ENCODE measurements around the gene DNAL1. TPM values are rescaled to one million over a fixed set of nuclear protein-coding genes. Genes with fewer than 3 reads are reported as not detected.
"Not testable (repeated sequence)": the region's sequence is repeated elsewhere in the genome, so short reads cannot be mapped to it uniquely, and the experiment has no call there.

The DNAL1 gene
- total RNA-seq, 5 donors from 2014 or later (not counting 1 experiment from before 2014, with no cell fraction given) = 5.5 to 7.2 (median 6.2) TPM

DNA sequence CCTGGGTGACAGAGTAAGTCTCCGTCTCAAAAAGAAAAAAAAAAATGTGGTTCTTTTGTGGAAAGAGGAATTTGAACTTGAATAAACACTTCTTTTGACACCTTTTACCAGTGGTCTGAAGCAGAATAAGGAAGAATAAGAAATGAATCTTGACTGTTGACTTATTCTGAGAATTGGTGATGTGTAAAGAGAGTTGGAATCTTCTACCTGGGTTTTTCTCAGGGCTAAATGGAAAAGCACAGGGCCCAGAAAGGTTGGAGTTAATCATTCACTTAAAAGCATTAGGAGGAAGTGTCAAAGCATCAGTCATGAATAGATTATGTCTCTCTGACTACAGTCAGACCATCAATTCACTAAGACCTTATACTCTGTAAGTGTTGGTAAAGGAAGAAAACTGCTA lies 55.5 kb downstream of the DNAL1 start:
- Histone ChIP-seq H3K36me3 (ENCODE audit: control insufficient read depth in 2 of 2, extremely low read depth in 1 of 2, insufficient read depth in 1 of 2, low read length in 1 of 2) (no peaks in the 10 kb centered on the region), H3K4me1 (ENCODE audit: control insufficient read depth in 1 of 2, extremely low read depth in 1 of 2, insufficient read depth in 2 of 2, low read length in 2 of 2) (no peaks in the 10 kb centered on the region), H3K27ac (ENCODE audit: low read length) (no peak overlapping the region), H3K27me3 (replicated peaks in 1 of 2; ENCODE audit: control insufficient read depth in 2 of 2, extremely low read depth in 1 of 2, insufficient read depth in 2 of 2, low read length in 1 of 2) (no peaks in the 10 kb centered on the region), H3K4me3 (ENCODE audit: control insufficient read depth in 1 of 2, extremely low read depth in 1 of 2, low read length in 1 of 2) (no peak overlapping the region), H3K9me3 (no peaks in the 10 kb centered on the region)
- H3K4me3 Mint-ChIP-seq = no peak overlapping the region
- H3K27me3 Mint-ChIP-seq = no peaks in the 10 kb centered on the region
- WGBS (ENCODE audit: insufficient coverage) = no CpG with 5 or more reads among the region's 1 CpG
- H3K9me3 Mint-ChIP-seq = no peaks in the 10 kb centered on the region
- no peak for DNase-seq
- CTCF ChIA-PET = no interaction called here
- peaks cover 17% of the 10 kb centered on the region for H3K36me3 Mint-ChIP-seq
- no peak overlapping the region for H3K27ac Mint-ChIP-seq
- H3K4me1 Mint-ChIP-seq = peaks cover 0 to 13% (median 7%) of the 10 kb centered on the region in 3 donors
- no peak for ATAC-seq (replicated peaks in 1 of 4)
- POLR2A ChIA-PET = no interaction called here

DNA sequence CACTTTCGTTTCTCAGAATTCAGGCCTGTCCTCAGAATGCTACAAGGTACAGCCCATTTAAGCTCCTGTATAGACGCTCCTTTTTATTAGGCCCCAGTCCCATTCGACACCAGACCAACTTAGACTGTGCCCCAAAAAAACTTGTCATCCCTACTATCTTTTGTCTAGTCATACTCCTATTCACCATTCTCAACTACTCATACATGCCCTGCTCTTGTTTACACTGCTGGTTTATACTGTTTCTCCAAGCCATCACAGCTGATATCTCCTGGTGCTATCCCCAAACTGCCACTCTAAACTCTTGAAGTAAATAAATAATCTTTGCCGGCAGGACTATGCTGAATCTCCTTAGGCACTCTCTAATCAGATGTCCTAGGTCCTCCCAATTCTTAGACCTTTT lies 63.3 kb downstream of the DNAL1 start:
- H3K27me3 Mint-ChIP-seq; H3K9me3 ChIP-seq; H3K4me3 ChIP-seq (ENCODE audit: control insufficient read depth in 1 of 2, extremely low read depth in 1 of 2, low read length in 1 of 2); ATAC-seq (replicated peaks in 1 of 4); DNase-seq; H3K4me3 Mint-ChIP-seq; H3K27ac ChIP-seq (ENCODE audit: low read length); H3K27me3 ChIP-seq (replicated peaks in 1 of 2; ENCODE audit: control insufficient read depth in 2 of 2, extremely low read depth in 1 of 2, insufficient read depth in 2 of 2, low read length in 1 of 2); H3K27ac Mint-ChIP-seq; H3K36me3 Mint-ChIP-seq; POLR2A ChIA-PET; CTCF ChIA-PET; H3K36me3 ChIP-seq (ENCODE audit: control insufficient read depth in 2 of 2, extremely low read depth in 1 of 2, insufficient read depth in 1 of 2, low read length in 1 of 2); H3K9me3 Mint-ChIP-seq: not testable (repeated sequence)
- 96% methylated on average over 3 of the region's 4 CpGs for WGBS (ENCODE audit: insufficient coverage)
- H3K4me1 ChIP-seq (ENCODE audit: control insufficient read depth in 1 of 2, extremely low read depth in 1 of 2, insufficient read depth in 2 of 2, low read length in 2 of 2) = peaks cover 8 to 19% of the 10 kb centered on the region in 2 experiments
- H3K4me1 Mint-ChIP-seq = peaks cover 14 to 33% (median 18%) of the 10 kb centered on the region in 3 donors

DNA sequence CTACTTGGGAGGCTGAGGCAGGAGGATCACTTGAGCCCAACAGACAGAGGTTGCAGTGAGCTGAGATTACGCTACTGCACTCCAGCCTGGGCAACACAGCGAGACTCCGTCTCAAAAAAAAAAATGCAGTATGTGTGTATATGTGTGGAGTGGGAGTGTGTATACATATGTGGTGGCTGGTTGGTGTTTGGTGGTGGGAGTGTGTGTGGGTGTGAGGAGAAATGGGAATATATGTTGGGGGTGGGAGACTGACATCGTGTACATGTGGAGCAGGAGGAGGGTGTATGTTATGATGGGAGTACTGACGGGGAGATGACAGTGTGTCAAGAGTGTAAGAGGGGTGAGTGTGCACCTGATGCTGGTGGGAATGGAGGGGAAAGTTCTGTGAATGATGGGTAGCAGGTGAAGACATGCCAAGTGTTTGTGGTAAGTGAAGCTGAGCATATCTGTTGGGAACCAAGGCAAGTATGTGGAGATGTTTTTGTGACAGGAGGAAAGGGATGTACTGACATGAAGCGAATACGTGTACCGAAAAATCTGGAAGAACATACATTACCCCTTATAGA lies 65.2 kb downstream of the DNAL1 start:
- Histone ChIP-seq H3K9me3 (no peaks in the 10 kb centered on the region), H3K4me1 (ENCODE audit: control insufficient read depth in 1 of 2, extremely low read depth in 1 of 2, insufficient read depth in 2 of 2, low read length in 2 of 2) (peaks cover 12 to 30% of the 10 kb centered on the region in 2 experiments), H3K27me3 (replicated peaks in 1 of 2; ENCODE audit: control insufficient read depth in 2 of 2, extremely low read depth in 1 of 2, insufficient read depth in 2 of 2, low read length in 1 of 2) (no peaks in the 10 kb centered on the region), H3K4me3 (ENCODE audit: control insufficient read depth in 1 of 2, extremely low read depth in 1 of 2, low read length in 1 of 2) (no peak overlapping the region), H3K27ac (ENCODE audit: low read length) (no peak overlapping the region), H3K36me3 (ENCODE audit: control insufficient read depth in 2 of 2, extremely low read depth in 1 of 2, insufficient read depth in 1 of 2, low read length in 1 of 2) (no peaks in the 10 kb centered on the region)
- ChIA-PET CTCF (interaction anchor here in 1 of 2 donors (0.9 kb wide), 1 partner anchor 19 kb away, joined by 3 read pairs; no protein-coding TSS in a partner anchor), POLR2A (no interaction called here)
- WGBS (ENCODE audit: insufficient coverage) = 97% methylated on average over 5 of the region's 8 CpGs
- no peaks in the 10 kb centered on the region for H3K27me3 Mint-ChIP-seq
- DNase-seq (no peak), ATAC-seq (replicated peaks in 1 of 4) (no peak)
- peaks cover 5% of the 10 kb centered on the region for H3K36me3 Mint-ChIP-seq
- H3K4me1 Mint-ChIP-seq = peaks cover 24 to 40% (median 26%) of the 10 kb centered on the region in 3 donors
- peak overlapping the region in 1 of 2 donors; percentile 3 for H3K27ac Mint-ChIP-seq
- H3K4me3 Mint-ChIP-seq = peak overlapping the region in 2 of 3 donors; percentile 4 to 23
- H3K9me3 Mint-ChIP-seq = no peaks in the 10 kb centered on the region

DNA sequence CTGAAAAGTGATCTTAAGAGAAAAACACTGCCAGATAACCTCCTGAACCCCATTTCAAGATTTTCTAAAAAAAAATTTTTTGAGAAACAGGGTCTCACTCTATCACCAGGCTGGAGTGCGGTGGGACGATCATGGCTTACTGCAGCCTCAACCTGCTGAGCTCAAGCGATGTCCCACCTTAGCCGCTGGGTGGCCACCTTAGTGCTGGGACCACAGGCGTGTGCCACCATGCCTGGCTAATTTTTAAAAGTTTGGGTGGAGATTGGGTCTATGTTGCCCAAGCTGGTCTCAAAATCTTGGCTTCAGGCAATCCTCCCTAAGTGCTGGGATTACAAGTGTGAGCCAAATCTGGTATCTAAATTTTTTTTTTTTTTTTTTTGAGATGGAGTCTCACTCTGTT lies 66.0 kb downstream of the DNAL1 start:
- Mint-ChIP-seq H3K9me3 (no peaks in the 10 kb centered on the region), H3K4me1 (peaks cover 24 to 40% (median 26%) of the 10 kb centered on the region in 3 donors), H3K27me3 (no peaks in the 10 kb centered on the region), H3K4me3 (peak overlapping the region in 1 of 3 donors; percentile 49), H3K27ac (peak overlapping the region; percentile 19 to 52), H3K36me3 (peaks cover 5% of the 10 kb centered on the region)
- ChIA-PET POLR2A (no interaction called here), CTCF (interaction anchor here in 1 of 2 donors (0.6 to 0.9 kb wide), 2 partner anchors 18 to 68 kb away, joined by 3 read pairs; no protein-coding TSS in a partner anchor)
- no peak overlapping the region for H3K4me3 ChIP-seq (ENCODE audit: control insufficient read depth in 1 of 2, extremely low read depth in 1 of 2, low read length in 1 of 2)
- no peaks in the 10 kb centered on the region for H3K9me3 ChIP-seq
- peaks cover 12 to 30% of the 10 kb centered on the region in 2 experiments for H3K4me1 ChIP-seq (ENCODE audit: control insufficient read depth in 1 of 2, extremely low read depth in 1 of 2, insufficient read depth in 2 of 2, low read length in 2 of 2)
- no peaks in the 10 kb centered on the region for H3K27me3 ChIP-seq (replicated peaks in 1 of 2; ENCODE audit: control insufficient read depth in 2 of 2, extremely low read depth in 1 of 2, insufficient read depth in 2 of 2, low read length in 1 of 2)
- DNase-seq (peak in 1 of 35 experiments; percentile 10), ATAC-seq (replicated peaks in 1 of 4) (no peak)
- H3K27ac ChIP-seq (ENCODE audit: low read length) = no peak overlapping the region
- peaks cover 0 to under 1% of the 10 kb centered on the region in 2 donors for H3K36me3 ChIP-seq (ENCODE audit: control insufficient read depth in 2 of 2, extremely low read depth in 1 of 2, insufficient read depth in 1 of 2, low read length in 1 of 2)
- WGBS (ENCODE audit: insufficient coverage) = 96% methylated on average over 4 of the region's 5 CpGs

DNA sequence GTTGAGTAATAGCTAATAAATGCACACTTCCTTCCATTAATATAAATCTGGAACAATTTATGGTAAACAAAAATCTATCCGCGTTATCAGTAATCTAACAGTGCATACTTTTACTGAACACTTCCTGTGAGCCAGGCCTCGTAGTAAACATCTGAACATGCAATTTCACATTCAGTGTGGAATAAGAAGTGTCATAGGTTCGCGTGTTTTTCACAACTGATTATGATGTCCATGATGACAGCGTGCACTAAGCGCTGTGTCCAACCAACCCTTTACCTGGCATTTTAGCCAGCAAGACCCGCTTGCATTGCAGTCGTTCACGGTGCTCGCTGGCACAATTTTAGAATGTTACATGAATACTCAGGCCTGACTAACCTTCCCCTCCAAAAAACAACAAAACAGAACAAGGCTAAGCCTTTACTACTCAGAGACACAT lies 67.3 kb downstream of the DNAL1 start:
- ATAC-seq (replicated peaks in 1 of 4) = peak in 1 of 4 experiments; percentile 20
- CTCF ChIA-PET = interaction anchor here in 1 of 2 donors (1.0 to 2.3 kb wide), 4 partner anchors 37 to 46 kb away, joined by 3 to 7 read pairs (median 4); no protein-coding TSS in a partner anchor
- H3K27me3 ChIP-seq (replicated peaks in 1 of 2; ENCODE audit: control insufficient read depth in 2 of 2, extremely low read depth in 1 of 2, insufficient read depth in 2 of 2, low read length in 1 of 2) = no peaks in the 10 kb centered on the region
- H3K36me3 ChIP-seq (ENCODE audit: control insufficient read depth in 2 of 2, extremely low read depth in 1 of 2, insufficient read depth in 1 of 2, low read length in 1 of 2) = peaks cover 0 to 10% of the 10 kb centered on the region in 2 donors
- Mint-ChIP-seq H3K4me1 (peaks cover 24 to 40% (median 26%) of the 10 kb centered on the region in 3 donors), H3K36me3 (peaks cover 5% of the 10 kb centered on the region), H3K4me3 (peak overlapping the region; percentile 94 to 99 (median 99)), H3K27ac (peak overlapping the region; percentile 85 to 92), H3K27me3 (no peaks in the 10 kb centered on the region), H3K9me3 (no peaks in the 10 kb centered on the region)
- peaks cover 12 to 30% of the 10 kb centered on the region in 2 experiments for H3K4me1 ChIP-seq (ENCODE audit: control insufficient read depth in 1 of 2, extremely low read depth in 1 of 2, insufficient read depth in 2 of 2, low read length in 2 of 2)
- no peaks in the 10 kb centered on the region for H3K9me3 ChIP-seq
- POLR2A ChIA-PET = interaction anchor here in 1 of 2 donors (0.6 kb wide), 1 partner anchor 30 kb away, joined by 7 read pairs; no protein-coding TSS in a partner anchor
- H3K27ac ChIP-seq (ENCODE audit: low read length) = peak overlapping the region; percentile 65
- peak in 1 of 35 experiments; percentile 45 for DNase-seq
- WGBS (ENCODE audit: insufficient coverage) = under 1% methylated on average over 9 of the region's 11 CpGs
- peak overlapping the region; percentile 57 to 71 for H3K4me3 ChIP-seq (ENCODE audit: control insufficient read depth in 1 of 2, extremely low read depth in 1 of 2, low read length in 1 of 2)

DNA sequence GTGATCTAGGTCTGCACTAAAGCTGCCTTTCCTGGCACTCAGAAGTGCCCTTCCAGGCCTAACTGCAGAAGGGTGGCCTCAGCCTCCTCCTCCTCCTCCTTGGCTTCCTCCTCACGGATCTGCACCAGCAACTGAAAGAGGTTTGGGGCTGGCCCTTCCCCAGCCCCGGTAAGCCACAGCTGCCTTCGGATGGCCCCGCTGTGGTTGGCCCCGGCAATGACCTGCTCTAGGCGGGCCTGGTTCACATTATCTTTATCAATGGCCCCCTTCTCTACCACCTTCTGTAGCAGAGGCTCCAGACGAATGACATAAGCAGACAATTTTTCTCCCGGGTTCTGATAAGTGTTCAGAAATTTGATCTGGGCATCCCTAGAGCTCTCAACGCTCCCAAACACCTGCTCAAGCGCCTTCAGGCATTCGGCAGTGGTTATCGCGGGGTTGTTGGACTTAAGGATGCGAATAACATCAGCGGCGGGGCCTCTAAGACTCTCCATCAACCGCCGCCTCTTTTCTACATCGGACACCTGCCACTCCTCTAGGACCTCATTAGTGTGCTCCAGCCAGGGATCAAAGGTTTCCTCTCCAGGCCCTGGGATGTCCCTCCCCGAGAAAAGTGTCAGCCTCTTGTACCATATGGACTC lies 67.9 kb downstream of the DNAL1 start:
- Mint-ChIP-seq H3K9me3 (no peaks in the 10 kb centered on the region), H3K36me3 (peaks cover 8% of the 10 kb centered on the region), H3K4me1 (peaks cover 24 to 40% (median 26%) of the 10 kb centered on the region in 3 donors), H3K27me3 (no peaks in the 10 kb centered on the region), H3K4me3 (peak overlapping the region; percentile 94 to 99 (median 99)), H3K27ac (peak overlapping the region; percentile 85 to 92)
- Histone ChIP-seq H3K4me3 (ENCODE audit: control insufficient read depth in 1 of 2, extremely low read depth in 1 of 2, low read length in 1 of 2) (peak overlapping the region; percentile 57 to 71), H3K36me3 (ENCODE audit: control insufficient read depth in 2 of 2, extremely low read depth in 1 of 2, insufficient read depth in 1 of 2, low read length in 1 of 2) (peaks cover 0 to 15% of the 10 kb centered on the region in 2 donors), H3K27ac (ENCODE audit: low read length) (peak overlapping the region; percentile 65), H3K4me1 (ENCODE audit: control insufficient read depth in 1 of 2, extremely low read depth in 1 of 2, insufficient read depth in 2 of 2, low read length in 2 of 2) (peaks cover 12 to 30% of the 10 kb centered on the region in 2 experiments), H3K9me3 (no peaks in the 10 kb centered on the region), H3K27me3 (replicated peaks in 1 of 2; ENCODE audit: control insufficient read depth in 2 of 2, extremely low read depth in 1 of 2, insufficient read depth in 2 of 2, low read length in 1 of 2) (no peaks in the 10 kb centered on the region)
- POLR2A ChIA-PET = interaction anchor here (0.6 to 0.9 kb wide), 2 partner anchors 31 to 237 kb away, joined by 4 to 7 read pairs; partner anchors contain the start of genes COQ6 (in 1 of the 2) and FAM161B (in 1 of the 2)
- ATAC-seq (replicated peaks in 1 of 4) (peak in 3 of 4 experiments; percentile 7 to 15 (median 8)), DNase-seq (peak in 5 of 35 experiments; percentile 13 to 41 (median 17))
- 4% methylated on average over 18 of the region's 20 CpGs for WGBS (ENCODE audit: insufficient coverage)
- CTCF ChIA-PET = interaction anchor here (0.6 to 2.3 kb wide), 7 partner anchors 11 to 144 kb away, joined by 3 to 7 read pairs (median 4); no protein-coding TSS in a partner anchor

All from T-cell (primary cell).